WERI-Rb-1 (cell line): Measurements from ENCODE around the gene GPN1.

Experiments used
- DNase-seq: peaks from one replicate; pipeline ENCODE4 v3.0.0-alpha.2; 2020
- H3K27ac ChIP-seq: fragments of 250-450 bp; sonication (Bioruptor Pico); 2 replicates; pipeline ENCODE4 v1.5.1; 2020; ENCODE audit warnings: mild to moderate bottlenecking, moderate library complexity
- H3K27me3 ChIP-seq: fragments of 250-450 bp; sonication (Bioruptor Pico); 2 replicates; pipeline ENCODE4 v1.5.1; 2021; ENCODE audit warnings: mild to moderate bottlenecking, low read depth, moderate library complexity; ENCODE audit not compliant: insufficient read depth, severe bottlenecking
- H3K36me3 ChIP-seq: fragments of 250-450 bp; sonication (Bioruptor Pico); 2 replicates; pipeline ENCODE4 v1.5.1; 2020; ENCODE audit warnings: mild to moderate bottlenecking, moderate library complexity
- H3K4me3 ChIP-seq: 2 replicates; pipeline ENCODE4 v1.5.1; 2011; ENCODE audit warnings: low read depth, mild to moderate bottlenecking, control low read depth, low read length
- H3K9me3 ChIP-seq: fragments of 250-450 bp; sonication (Bioruptor Pico); 2 replicates; pipeline ENCODE4 v1.5.1; 2021; ENCODE audit warnings: mild to moderate bottlenecking, moderate library complexity; ENCODE audit not compliant: severe bottlenecking
- CTCF ChIP-seq: IDR thresholded peaks from 2 replicates; pipeline ENCODE4 v1.5.1; 2011; ENCODE audit warnings: low read depth, mild to moderate bottlenecking, control low read depth, inconsistent platforms, low read length

The GPN1 gene

GRCh38 chr2:27663285-27664153, 34.7 kb downstream of the GPN1 start, which contains the start of the genes SLC4A1AP and SUPT7L:
Gene SLC4A1AP (plus strand): TSS chr2:27663889. CDS start chr2:27663915, 26 bp downstream.
Gene SUPT7L (minus strand): TSS chr2:27663614. CDS start chr2:27662192, 1,422 bp downstream.
- peaks cover 70% of the 10 kb centered on the region for H3K36me3 ChIP-seq
- no peaks in the 10 kb centered on the region for H3K9me3 ChIP-seq
- DNase-seq, result peak; percentile 75
- H3K27ac ChIP-seq, result peak within 1 kb of the TSS; percentile 97
- H3K27me3 ChIP-seq, result no peaks in the 10 kb centered on the region
- H3K4me3 ChIP-seq, result peak within 1 kb of the TSS; percentile 90
- no peak for TF ChIP-seq CTCF

- Histone ChIP-seq H3K36me3 (peaks cover 72% of the 10 kb centered on the region), H3K4me3 (peak overlapping the region; percentile 90), H3K27me3 (no peaks in the 10 kb centered on the region), H3K9me3 (no peaks in the 10 kb centered on the region), H3K27ac (peak overlapping the region; percentile 97)
- TF ChIP-seq CTCF, result no peak
- DNase-seq, result no peak
Measured at GRCh38 chr2:27664154-27664574, 35.3 kb downstream of the GPN1 start.

GRCh38 chr2:27664622-27665363, 35.9 kb downstream of the GPN1 start:
- Histone ChIP-seq H3K27ac (no peak overlapping the region), H3K36me3 (peaks cover 72% of the 10 kb centered on the region), H3K9me3 (no peaks in the 10 kb centered on the region), H3K4me3 (peak overlapping the region; percentile 90), H3K27me3 (no peaks in the 10 kb centered on the region)
- no peak for TF ChIP-seq CTCF
- DNase-seq, result no peak

GRCh38 chr2:27667446-27667845, 38.6 kb downstream of the GPN1 start:
- H3K4me3 ChIP-seq, result no peak overlapping the region
- DNase-seq, result no peak
- no peak for TF ChIP-seq CTCF
- no peaks in the 10 kb centered on the region for H3K9me3 ChIP-seq
- no peak overlapping the region for H3K27ac ChIP-seq
- peaks cover 68% of the 10 kb centered on the region for H3K36me3 ChIP-seq
- H3K27me3 ChIP-seq, result no peaks in the 10 kb centered on the region

- Histone ChIP-seq H3K27me3 (no peaks in the 10 kb centered on the region), H3K9me3 (no peaks in the 10 kb centered on the region), H3K36me3 (peaks cover 79% of the 10 kb centered on the region), H3K4me3 (no peak overlapping the region), H3K27ac (no peak overlapping the region)
- no peak for TF ChIP-seq CTCF
- no peak for DNase-seq
Measured at GRCh38 chr2:27671235-27671634, 42.4 kb downstream of the GPN1 start.
